GM19023 (cell line): ENCODE results near the gene PKM.

Source experiments
- ATAC-seq: cut with Tn5 transposase; IDR thresholded peaks from one replicate; pipeline ENCODE4 v1.9.1; 2021; ENCODE audit warnings: mild to moderate bottlenecking, moderate library complexity; ENCODE audit not compliant: unreplicated experiment

PKM gene

GRCh38 chr15:72236381-72237003 is 5.5 kb upstream of the PKM start:
- no peak for ATAC-seq

DNA sequence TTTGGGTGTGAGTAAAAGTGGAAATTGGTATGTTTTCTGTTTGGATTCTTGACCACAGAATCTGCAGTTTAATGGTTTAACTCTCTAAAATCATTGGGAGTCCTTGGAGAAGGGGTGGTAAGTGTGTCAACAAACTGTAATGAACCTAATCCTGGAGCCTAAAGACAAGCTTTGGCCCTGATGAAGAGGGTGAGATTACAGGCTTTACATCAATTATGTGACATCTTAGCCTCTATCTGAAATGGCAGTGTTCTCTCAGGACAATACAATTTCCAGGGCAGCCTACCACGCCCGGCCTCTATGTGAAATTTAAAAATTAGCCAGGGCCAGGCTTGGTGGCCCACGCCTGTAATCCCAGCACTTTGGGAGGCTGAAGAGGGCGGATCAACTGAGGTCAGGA is 4.3 kb upstream of the PKM start:
- no peak for ATAC-seq

GRCh38 chr15:72233769-72234168 is 2.8 kb upstream of the PKM start:
- ATAC-seq, result no peak

GRCh38 chr15:72231833-72232478 is 966 bp upstream of the PKM start:
- ATAC-seq, result no peak

- no peak for ATAC-seq
Observed at GRCh38 chr15:72230197-72231065, 559 bp downstream of the PKM start.

DNA sequence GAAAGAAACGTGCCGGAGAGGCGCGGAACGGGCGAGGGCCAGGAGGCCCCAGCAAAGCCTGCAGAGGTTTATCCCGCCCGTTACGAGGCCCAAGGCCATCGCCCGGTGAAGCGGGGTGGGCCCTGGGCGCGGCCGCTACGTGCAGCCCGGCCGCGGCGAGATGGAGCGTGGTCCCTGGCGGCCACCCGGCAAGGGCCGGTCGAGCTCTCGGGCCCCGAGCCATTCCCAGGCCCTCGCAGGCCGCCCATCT is 1.1 kb downstream of the PKM start:
- ATAC-seq, result no peak

DNA sequence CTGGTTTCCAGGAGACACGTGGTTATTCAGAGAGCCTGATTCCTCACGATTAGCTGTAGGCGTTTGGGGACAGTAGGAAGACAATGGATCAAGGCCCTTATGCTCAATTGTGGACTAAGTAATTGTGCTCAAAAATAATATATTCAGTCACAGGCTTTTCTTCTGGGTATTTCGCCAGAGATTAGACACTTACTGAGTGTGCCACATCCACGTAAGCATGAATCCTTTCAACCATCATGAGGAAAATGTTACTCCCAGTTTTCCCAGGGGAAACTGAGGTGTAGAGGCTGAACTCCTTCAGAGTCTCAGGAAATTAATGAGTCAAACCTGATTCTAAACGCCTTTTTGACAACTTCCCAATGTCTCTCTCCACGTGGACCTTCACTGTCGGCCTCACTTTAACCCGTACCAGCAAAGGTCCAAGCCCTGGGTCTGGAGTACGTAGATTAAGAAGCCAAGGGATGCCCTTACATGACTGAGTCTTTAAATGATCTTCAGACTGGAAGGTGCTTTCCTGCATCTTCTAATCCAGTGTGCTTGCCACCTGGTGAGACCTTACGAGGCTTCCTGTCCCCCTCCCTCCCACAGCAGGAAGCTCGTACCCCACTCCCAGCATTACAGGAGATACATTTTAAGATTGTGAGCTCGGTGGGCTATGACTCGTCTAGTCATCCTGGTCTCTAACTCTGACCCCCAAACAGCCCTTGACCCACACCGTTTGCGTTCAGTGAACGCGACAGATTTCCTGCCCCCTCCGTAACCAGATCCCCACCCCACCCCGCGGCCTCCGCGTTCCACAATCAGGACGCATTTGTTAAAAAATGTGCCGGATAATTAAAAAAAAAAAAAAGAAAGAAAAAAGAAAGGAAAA is 1.7 kb downstream of the PKM start:
- ATAC-seq, result no peak

DNA sequence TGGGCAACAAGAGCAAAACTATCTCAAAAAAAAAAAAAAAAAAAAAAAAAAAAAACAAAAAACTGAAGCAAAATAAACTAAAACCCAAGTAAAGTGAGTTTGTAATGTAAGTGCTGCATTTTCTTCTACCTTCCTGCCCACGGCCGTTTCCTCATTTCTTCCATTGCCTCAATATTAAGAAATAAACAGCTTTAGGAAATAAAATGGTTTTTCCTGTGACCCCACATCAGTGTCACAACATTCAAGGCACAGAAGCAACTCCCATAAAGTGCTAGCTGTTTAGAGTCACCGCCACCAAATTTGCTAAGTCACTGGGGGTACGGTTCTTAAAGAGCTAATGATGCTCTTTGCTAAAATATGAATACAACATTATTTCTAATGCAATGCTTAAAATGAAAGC is 3.3 kb downstream of the PKM start:
- ATAC-seq, result no peak

GRCh38 chr15:72227192-72227586 is 3.8 kb downstream of the PKM start:
- ATAC-seq, result no peak

GRCh38 chr15:72223278-72223677 is 7.7 kb downstream of the PKM start:
- no peak for ATAC-seq

DNA sequence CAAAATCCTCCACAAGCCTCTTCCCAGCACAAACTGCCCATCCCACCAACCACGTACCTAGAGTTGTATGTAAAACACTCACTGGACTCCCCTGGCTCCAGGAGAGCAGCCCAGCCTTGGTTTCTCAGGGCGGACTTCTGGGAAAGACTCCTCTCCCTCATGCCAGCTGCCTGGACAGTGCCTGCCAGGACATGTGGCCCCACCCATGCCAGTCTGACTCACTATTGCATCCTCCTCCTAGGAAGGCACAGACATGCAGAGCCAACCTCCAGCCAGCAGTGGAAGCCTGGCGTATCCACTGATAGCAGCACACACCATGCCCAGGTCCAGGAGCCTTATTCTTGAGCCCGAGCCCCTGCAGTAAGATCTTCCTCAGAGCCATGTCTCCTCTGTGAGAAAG is 8.6 kb downstream of the PKM start:
- ATAC-seq, result no peak

GRCh38 chr15:72220687-72221086 is 10.3 kb downstream of the PKM start:
- no peak for ATAC-seq

DNA sequence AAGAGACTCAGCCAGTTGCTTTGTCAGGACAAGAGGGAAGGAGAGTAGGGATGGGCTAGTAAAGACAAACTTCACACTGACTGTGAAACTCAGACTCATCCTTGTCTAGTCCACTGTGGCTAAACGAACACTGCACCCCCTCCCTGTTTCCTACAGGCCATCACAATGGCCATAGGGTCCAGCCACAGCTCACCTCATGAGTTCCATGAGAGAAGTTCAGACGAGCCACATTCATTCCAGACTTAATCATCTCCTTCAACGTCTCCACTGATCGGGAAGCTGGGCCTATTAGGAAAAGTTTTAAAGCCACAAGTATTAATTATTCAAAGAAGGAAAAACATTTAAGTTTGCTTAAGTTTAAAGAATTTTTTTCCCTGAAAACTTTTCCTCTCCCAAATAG is 13.8 kb downstream of the PKM start:
- ATAC-seq, result no peak

DNA sequence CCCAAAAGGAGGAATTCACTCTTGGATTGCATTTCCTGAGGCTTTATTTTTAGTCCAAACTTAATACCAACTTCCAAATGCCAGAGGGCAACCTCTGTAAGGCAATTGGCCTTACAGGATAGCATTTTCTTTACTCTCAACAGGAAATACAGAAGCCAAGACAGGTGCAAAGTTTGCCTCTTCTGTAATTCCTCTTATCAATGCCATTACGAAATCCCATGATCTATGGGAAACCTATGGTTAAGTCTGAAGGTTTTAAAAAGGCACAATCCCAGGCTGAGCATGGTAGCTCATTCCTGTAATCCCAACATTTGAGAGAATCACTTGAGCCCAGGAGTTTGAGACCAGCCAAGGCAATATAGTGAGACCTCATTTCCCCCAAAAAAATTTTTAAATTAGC is 14.9 kb downstream of the PKM start:
- ATAC-seq, result no peak

GRCh38 chr15:72207558-72208085 is 23.4 kb downstream of the PKM start:
- no peak for ATAC-seq

- ATAC-seq, result no peak
Observed at GRCh38 chr15:72206677-72207000, 24.4 kb downstream of the PKM start.

GRCh38 chr15:72205896-72206676 is 24.9 kb downstream of the PKM start:
- ATAC-seq, result no peak

DNA sequence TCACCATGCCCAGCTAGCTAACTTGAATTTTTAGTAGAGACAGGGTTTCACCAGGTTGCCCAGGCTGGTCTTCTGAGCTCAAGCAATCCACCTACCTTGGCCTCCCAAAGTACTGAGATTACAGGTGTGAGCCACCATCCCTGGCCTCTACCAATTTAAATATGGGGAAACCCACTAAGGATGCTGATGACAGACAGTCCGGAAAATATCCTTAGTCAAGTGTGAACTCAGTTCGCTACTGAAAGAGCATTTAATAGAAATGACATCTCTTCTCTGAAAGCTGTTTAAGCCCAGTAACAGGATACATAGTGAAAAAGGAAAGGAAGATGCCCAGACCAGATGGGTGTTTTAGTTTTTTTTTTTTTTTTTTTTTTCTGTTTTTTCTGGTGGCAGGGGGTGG is 25.7 kb downstream of the PKM start:
- no peak for ATAC-seq

DNA sequence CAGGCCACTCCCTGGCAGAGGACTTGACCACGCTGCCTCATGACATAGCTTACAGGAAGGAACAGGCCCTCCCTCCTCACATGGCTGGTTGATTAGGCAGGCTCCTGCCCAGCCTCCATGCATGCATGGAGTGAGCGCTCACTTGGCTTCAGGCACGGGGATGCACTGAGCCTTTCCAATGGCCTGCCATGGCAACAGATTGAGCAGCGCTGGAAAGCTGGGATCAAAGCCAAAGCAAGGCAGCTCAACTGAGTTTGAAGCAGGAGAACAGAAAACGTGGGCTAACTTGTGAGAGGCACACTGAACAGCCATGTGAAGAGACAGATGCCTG is 27.5 kb downstream of the PKM start:
- no peak for ATAC-seq

- ATAC-seq, result no peak
Observed at GRCh38 chr15:72202801-72203506, 28.0 kb downstream of the PKM start.
